Measurements from ENCODE around the gene TSPAN32.

Gene TSPAN32

GRCh38 chr11:2263724-2264360, 38.0 kb upstream of the TSPAN32 start (continued):
- TF ChIP-seq ZNF274 (IDR thresholded peaks at IDR 0.05; ENCODE audit: low read length): no peak
- no peak for TF ChIP-seq ZNF274 (tag by site-specific recombination; IDR thresholded peaks at IDR 0.05; ENCODE audit: borderline replicate concordance)
- no peak for TF ChIP-seq ZNF837 (tag by site-specific recombination; IDR thresholded peaks at IDR 0.05)
- TF ChIP-seq ZSCAN16 (tag by site-specific recombination; IDR thresholded peaks at IDR 0.05): no peak

- CTCF ChIA-PET: no interaction called here
- Histone ChIP-seq H3K4me3 (ENCODE audit: low read depth, low read length) (no peak overlapping the region), H3K9me3 (ENCODE audit: control insufficient read depth, insufficient read depth, low read depth, low read length) (no peaks in the 10 kb centered on the region), H3K27ac (ENCODE audit: extremely low read depth, low read depth, low read length) (no peak overlapping the region), H3K4me1 (ENCODE audit: control insufficient read depth, insufficient read depth, low read length) (no peaks in the 10 kb centered on the region), H3K36me3 (ENCODE audit: control insufficient read depth in 2 of 2, insufficient read depth in 1 of 2, low read length in 2 of 2) (no peaks in the 10 kb centered on the region)
- POLR2A ChIA-PET: no interaction called here
- TF ChIP-seq ZNF660 (tag by site-specific recombination; IDR thresholded peaks at IDR 0.05) (no peak), ZNF571 (tag by site-specific recombination; IDR thresholded peaks at IDR 0.05) (no peak), ZNF513 (tag by site-specific recombination; IDR thresholded peaks at IDR 0.05) (no peak), KLF8 (tag by site-specific recombination; IDR thresholded peaks at IDR 0.05) (no peak), ZNF366 (tag by site-specific recombination; conservative IDR thresholded peaks at IDR 0.05) (no peak), KLF10 (tag by site-specific recombination; IDR thresholded peaks at IDR 0.05) (no peak), ZNF549 (tag by site-specific recombination; IDR thresholded peaks at IDR 0.05) (no peak), ZNF664 (tag by site-specific recombination; IDR thresholded peaks at IDR 0.05) (no peak), HOXD13 (CRISPR knock-in tag; IDR thresholded peaks at IDR 0.05; ENCODE audit: borderline replicate concordance) (no peak), RBAK (tag by site-specific recombination; IDR thresholded peaks at IDR 0.05) (no peak), ZNF394 (tag by site-specific recombination; IDR thresholded peaks at IDR 0.05; ENCODE audit: borderline replicate concordance) (no peak), ZBTB20 (tag by site-specific recombination; IDR thresholded peaks at IDR 0.05) (no peak), SP7 (tag by site-specific recombination; IDR thresholded peaks at IDR 0.05) (no peak), ZNF449 (tag by site-specific recombination; IDR thresholded peaks at IDR 0.05) (no peak), ZNF629 (tag by site-specific recombination; IDR thresholded peaks at IDR 0.05) (no peak), SETDB1 (IDR thresholded peaks at IDR 0.05; ENCODE audit: insufficient read length, low read length) (no peak), ZNF558 (tag by site-specific recombination; IDR thresholded peaks at IDR 0.05) (no peak)
- TF ChIP-seq, protein P1, sequence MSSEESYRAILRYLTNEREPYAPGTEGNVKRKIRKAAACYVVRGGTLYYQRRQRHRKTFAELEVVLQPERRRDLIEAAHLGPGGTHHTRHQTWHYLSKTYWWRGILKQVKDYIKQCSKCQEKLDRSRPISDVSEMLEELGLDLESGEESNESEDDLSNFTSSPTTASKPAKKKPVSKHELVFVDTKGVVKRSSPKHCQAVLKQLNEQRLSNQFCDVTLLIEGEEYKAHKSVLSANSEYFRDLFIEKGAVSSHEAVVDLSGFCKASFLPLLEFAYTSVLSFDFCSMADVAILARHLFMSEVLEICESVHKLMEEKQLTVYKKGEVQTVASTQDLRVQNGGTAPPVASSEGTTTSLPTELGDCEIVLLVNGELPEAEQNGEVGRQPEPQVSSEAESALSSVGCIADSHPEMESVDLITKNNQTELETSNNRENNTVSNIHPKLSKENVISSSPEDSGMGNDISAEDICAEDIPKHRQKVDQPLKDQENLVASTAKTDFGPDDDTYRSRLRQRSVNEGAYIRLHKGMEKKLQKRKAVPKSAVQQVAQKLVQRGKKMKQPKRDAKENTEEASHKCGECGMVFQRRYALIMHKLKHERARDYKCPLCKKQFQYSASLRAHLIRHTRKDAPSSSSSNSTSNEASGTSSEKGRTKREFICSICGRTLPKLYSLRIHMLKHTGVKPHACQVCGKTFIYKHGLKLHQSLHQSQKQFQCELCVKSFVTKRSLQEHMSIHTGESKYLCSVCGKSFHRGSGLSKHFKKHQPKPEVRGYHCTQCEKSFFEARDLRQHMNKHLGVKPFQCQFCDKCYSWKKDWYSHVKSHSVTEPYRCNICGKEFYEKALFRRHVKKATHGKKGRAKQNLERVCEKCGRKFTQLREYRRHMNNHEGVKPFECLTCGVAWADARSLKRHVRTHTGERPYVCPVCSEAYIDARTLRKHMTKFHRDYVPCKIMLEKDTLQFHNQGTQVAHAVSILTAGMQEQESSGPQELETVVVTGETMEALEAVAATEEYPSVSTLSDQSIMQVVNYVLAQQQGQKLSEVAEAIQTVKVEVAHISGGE (tag by site-specific recombination; conservative IDR thresholded peaks at IDR 0.05; ENCODE audit: low read depth): no peak
- TF ChIP-seq, protein P2, sequence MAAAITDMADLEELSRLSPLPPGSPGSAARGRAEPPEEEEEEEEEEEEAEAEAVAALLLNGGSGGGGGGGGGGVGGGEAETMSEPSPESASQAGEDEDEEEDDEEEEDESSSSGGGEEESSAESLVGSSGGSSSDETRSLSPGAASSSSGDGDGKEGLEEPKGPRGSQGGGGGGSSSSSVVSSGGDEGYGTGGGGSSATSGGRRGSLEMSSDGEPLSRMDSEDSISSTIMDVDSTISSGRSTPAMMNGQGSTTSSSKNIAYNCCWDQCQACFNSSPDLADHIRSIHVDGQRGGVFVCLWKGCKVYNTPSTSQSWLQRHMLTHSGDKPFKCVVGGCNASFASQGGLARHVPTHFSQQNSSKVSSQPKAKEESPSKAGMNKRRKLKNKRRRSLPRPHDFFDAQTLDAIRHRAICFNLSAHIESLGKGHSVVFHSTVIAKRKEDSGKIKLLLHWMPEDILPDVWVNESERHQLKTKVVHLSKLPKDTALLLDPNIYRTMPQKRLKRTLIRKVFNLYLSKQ (tag by site-specific recombination; IDR thresholded peaks at IDR 0.05; ENCODE audit: borderline replicate concordance): no peak
- TF ChIP-seq, protein P3, sequence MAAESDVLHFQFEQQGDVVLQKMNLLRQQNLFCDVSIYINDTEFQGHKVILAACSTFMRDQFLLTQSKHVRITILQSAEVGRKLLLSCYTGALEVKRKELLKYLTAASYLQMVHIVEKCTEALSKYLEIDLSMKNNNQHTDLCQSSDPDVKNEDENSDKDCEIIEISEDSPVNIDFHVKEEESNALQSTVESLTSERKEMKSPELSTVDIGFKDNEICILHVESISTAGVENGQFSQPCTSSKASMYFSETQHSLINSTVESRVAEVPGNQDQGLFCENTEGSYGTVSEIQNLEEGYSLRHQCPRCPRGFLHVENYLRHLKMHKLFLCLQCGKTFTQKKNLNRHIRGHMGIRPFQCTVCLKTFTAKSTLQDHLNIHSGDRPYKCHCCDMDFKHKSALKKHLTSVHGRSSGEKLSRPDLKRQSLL (tag by site-specific recombination; IDR thresholded peaks at IDR 0.05): no peak
Observed at GRCh38 chr11:2264366-2265053, 37.3 kb upstream of the TSPAN32 start.
